Measurements from ENCODE around the gene YAE1.

YAE1 gene

GRCh38 chr7:39557911-39558310 is 8.3 kb upstream of the YAE1 start:
- peak; percentile 26 for DNase-seq

- DNase-seq: no peak
These were observed 5.8 kb upstream of the YAE1 start for GRCh38 chr7:39560408-39560807.

GRCh38 chr7:39560997-39561396 is 5.2 kb upstream of the YAE1 start:
- no peak for DNase-seq

- no peak for DNase-seq
These were observed 666 bp upstream of the YAE1 start for GRCh38 chr7:39565538-39565937.

- no peak for DNase-seq
These were observed 1.1 kb downstream of the YAE1 start for GRCh38 chr7:39567294-39567693.

- peak; percentile 27 for DNase-seq
These were observed 8.6 kb downstream of the YAE1 start for GRCh38 chr7:39574673-39575349.

GRCh38 chr7:39577229-39577874 is 11.1 kb downstream of the YAE1 start:
- no peak for DNase-seq

- peak; percentile 96 for DNase-seq
These were observed 14.1 kb downstream of the YAE1 start for GRCh38 chr7:39580149-39580874.

- DNase-seq: no peak
These were observed 16.3 kb downstream of the YAE1 start for GRCh38 chr7:39582536-39582935.

GRCh38 chr7:39583539-39583938 is 17.3 kb downstream of the YAE1 start:
- no peak for DNase-seq

GRCh38 chr7:39587393-39587792 is 21.2 kb downstream of the YAE1 start:
- no peak for DNase-seq

- no peak for DNase-seq
These were observed 22.2 kb downstream of the YAE1 start for GRCh38 chr7:39588416-39588815.

GRCh38 chr7:39589323-39590111 is 23.3 kb downstream of the YAE1 start:
- peak; percentile 97 for DNase-seq

GRCh38 chr7:39592586-39592985 is 26.4 kb downstream of the YAE1 start:
- DNase-seq: peak; percentile 26

GRCh38 chr7:39594988-39595620 is 28.9 kb downstream of the YAE1 start:
- no peak for DNase-seq

GRCh38 chr7:39602351-39602750 is 36.1 kb downstream of the YAE1 start:
- no peak for DNase-seq

GRCh38 chr7:39603924-39604323 is 37.7 kb downstream of the YAE1 start:
- no peak for DNase-seq

- no peak for DNase-seq
These were observed 38.9 kb downstream of the YAE1 start for GRCh38 chr7:39605087-39605486.

GRCh38 chr7:39606352-39606751 is 40.1 kb downstream of the YAE1 start:
- DNase-seq: peak; percentile 80

GRCh38 chr7:39606941-39607340 is 40.7 kb downstream of the YAE1 start:
- DNase-seq: no peak

GRCh38 chr7:39607865-39608264 is 41.7 kb downstream of the YAE1 start:
- DNase-seq: no peak

- no peak for DNase-seq
These were observed 42.1 kb downstream of the YAE1 start for GRCh38 chr7:39608278-39608677.

Measured in hematopoietic multipotent progenitor cell treated with erythropoietin and hydrocortisone succinate and interleukin-3 and kit ligand, for 4 days (in vitro differentiated cells).